NT2/D1 (cell line): ENCODE data around the gene EPHB6.

Experiments
- SUZ12 ChIP-seq: IDR thresholded peaks from 2 replicates; pipeline ENCODE4 v1.6.1; 2011; ENCODE audit not compliant: insufficient read length, insufficient read depth; ENCODE audit errors: extremely low read depth
- ZNF274 ChIP-seq: IDR thresholded peaks from 2 replicates; pipeline ENCODE4 v1.6.1; 2011; ENCODE audit warnings: mild to moderate bottlenecking, low read depth, low read length

DNA sequence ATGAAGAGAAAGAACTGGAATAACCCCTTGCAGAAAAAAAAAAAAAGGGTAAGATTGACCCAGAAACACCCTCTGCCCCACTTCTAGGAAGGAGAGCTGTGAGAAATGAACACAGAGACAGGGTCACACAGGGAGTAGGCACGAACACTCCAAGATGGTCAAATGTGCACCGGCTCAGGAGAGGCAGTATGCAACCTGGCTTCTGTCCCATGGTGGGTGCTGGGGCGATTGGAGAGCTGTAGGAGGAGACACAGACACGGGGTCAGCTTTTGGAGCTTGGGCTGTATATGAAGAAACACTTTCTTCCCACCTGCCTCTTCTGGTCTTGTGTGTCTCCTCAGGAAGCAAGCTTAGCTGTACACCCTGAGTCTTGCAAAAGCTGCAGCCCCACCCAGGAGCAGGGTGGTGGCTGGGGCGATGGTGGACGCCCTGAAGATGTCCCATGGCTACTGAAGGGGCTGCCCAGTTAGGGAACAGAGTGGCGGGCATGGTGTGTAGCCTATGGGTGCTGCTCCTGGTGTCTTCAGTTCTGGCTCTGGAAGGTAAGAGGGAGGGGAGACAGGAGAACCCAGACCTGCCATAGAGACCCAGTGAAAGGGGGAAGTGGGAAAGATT, 8.0 kb downstream of the EPHB6 start:
- no peak for TF ChIP-seq ZNF274
- TF ChIP-seq SUZ12, result no peak
